ENCODE measurements around the gene REM1. TPM values are rescaled to one million over a fixed set of nuclear protein-coding genes. Genes with fewer than 3 reads are reported as not detected.
"Not testable (repeated sequence)": the region's sequence is repeated elsewhere in the genome, so short reads cannot be mapped to it uniquely, and the experiment has no call there.

Gene REM1
- total RNA-seq, 1 donor from 2014 or later: not detected

- no peaks in the 10 kb centered on the region for H3K27me3 ChIP-seq (ENCODE audit: control insufficient read depth, insufficient read depth, low read length)
- DNase-seq (ENCODE audit: low read depth): no peak
- no peaks in the 10 kb centered on the region for H3K36me3 ChIP-seq (ENCODE audit: control insufficient read depth, insufficient read depth, low read length)
- no peak overlapping the region for H3K4me3 ChIP-seq (ENCODE audit: low read depth, low read length)
- no peak for TF ChIP-seq CTCF (IDR thresholded peaks at IDR 0.05; ENCODE audit: insufficient read depth, low read length, poor library complexity, severe bottlenecking)
Observed at GRCh38 chr20:31446084-31446819, 28.8 kb upstream of the REM1 start.

GRCh38 chr20:31449511-31450414 lies 25.3 kb upstream of the REM1 start:
- H3K27me3 ChIP-seq (ENCODE audit: control insufficient read depth, insufficient read depth, low read length): no peaks in the 10 kb centered on the region
- DNase-seq (ENCODE audit: low read depth): no peak
- H3K4me3 ChIP-seq (ENCODE audit: low read depth, low read length): no peak overlapping the region
- H3K36me3 ChIP-seq (ENCODE audit: control insufficient read depth, insufficient read depth, low read length): no peaks in the 10 kb centered on the region
- TF ChIP-seq CTCF (IDR thresholded peaks at IDR 0.05; ENCODE audit: insufficient read depth, low read length, poor library complexity, severe bottlenecking): no peak

- H3K4me3 ChIP-seq (ENCODE audit: low read depth, low read length): no peak overlapping the region
- no peak for TF ChIP-seq CTCF (IDR thresholded peaks at IDR 0.05; ENCODE audit: insufficient read depth, low read length, poor library complexity, severe bottlenecking)
- H3K27me3 ChIP-seq (ENCODE audit: control insufficient read depth, insufficient read depth, low read length): no peaks in the 10 kb centered on the region
- no peaks in the 10 kb centered on the region for H3K36me3 ChIP-seq (ENCODE audit: control insufficient read depth, insufficient read depth, low read length)
- DNase-seq (ENCODE audit: low read depth): no peak
Observed at GRCh38 chr20:31452575-31452974, 22.5 kb upstream of the REM1 start.

GRCh38 chr20:31454361-31454760 lies 20.7 kb upstream of the REM1 start:
- no peak overlapping the region for H3K4me3 ChIP-seq (ENCODE audit: low read depth, low read length)
- H3K36me3 ChIP-seq (ENCODE audit: control insufficient read depth, insufficient read depth, low read length): no peaks in the 10 kb centered on the region
- no peak for DNase-seq (ENCODE audit: low read depth)
- no peaks in the 10 kb centered on the region for H3K27me3 ChIP-seq (ENCODE audit: control insufficient read depth, insufficient read depth, low read length)
- TF ChIP-seq CTCF (IDR thresholded peaks at IDR 0.05; ENCODE audit: insufficient read depth, low read length, poor library complexity, severe bottlenecking): no peak

GRCh38 chr20:31470946-31471345 lies 4.1 kb upstream of the REM1 start:
- not testable (repeated sequence) for H3K36me3 ChIP-seq (ENCODE audit: control insufficient read depth, insufficient read depth, low read length); H3K4me3 ChIP-seq (ENCODE audit: low read depth, low read length); DNase-seq (ENCODE audit: low read depth)
- peaks cover 19% of the 10 kb centered on the region for H3K27me3 ChIP-seq (ENCODE audit: control insufficient read depth, insufficient read depth, low read length)
